Measurements from ENCODE around the gene ESRRA.

DNA sequence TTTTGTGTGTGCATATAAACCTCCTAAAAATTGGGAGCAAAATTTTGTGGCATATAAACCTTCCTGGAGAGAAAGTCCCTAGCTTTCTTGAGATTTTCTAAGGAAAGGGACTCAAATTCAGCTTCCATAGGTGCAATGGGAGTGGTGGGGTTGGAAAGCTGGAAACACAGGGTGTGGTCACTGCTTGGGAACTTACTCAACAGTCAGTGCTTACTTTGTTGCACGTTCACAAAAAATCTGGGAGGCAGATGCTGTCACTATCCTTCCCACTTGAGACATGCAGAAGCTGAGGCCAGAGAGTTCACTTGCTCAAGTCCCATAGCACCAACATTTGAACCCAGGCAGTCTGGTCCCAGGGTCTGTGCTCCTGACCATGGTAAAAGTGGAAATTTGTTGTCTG, 9.1 kb upstream of the ESRRA start:
- TF ChIP-seq, protein P1, sequence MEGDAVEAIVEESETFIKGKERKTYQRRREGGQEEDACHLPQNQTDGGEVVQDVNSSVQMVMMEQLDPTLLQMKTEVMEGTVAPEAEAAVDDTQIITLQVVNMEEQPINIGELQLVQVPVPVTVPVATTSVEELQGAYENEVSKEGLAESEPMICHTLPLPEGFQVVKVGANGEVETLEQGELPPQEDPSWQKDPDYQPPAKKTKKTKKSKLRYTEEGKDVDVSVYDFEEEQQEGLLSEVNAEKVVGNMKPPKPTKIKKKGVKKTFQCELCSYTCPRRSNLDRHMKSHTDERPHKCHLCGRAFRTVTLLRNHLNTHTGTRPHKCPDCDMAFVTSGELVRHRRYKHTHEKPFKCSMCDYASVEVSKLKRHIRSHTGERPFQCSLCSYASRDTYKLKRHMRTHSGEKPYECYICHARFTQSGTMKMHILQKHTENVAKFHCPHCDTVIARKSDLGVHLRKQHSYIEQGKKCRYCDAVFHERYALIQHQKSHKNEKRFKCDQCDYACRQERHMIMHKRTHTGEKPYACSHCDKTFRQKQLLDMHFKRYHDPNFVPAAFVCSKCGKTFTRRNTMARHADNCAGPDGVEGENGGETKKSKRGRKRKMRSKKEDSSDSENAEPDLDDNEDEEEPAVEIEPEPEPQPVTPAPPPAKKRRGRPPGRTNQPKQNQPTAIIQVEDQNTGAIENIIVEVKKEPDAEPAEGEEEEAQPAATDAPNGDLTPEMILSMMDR (IDR thresholded peaks at IDR 0.05): no peak
- TF ChIP-seq POLR2A (IDR thresholded peaks at IDR 0.05) (no peak), EP300 (IDR thresholded peaks at IDR 0.05) (no peak)
